HUES6 (cell line): Measurements from ENCODE around the gene PDGFB.

Experiments used
- H3K27ac ChIP-seq: 2 replicates; pipeline ENCODE4 v1.7.0; 2013; ENCODE audit warnings: low read depth, mild to moderate bottlenecking, low read length, inconsistent platforms
- H3K27me3 ChIP-seq: 2 replicates; pipeline ENCODE4 v1.6.1; 2013; ENCODE audit warnings: low read length; ENCODE audit not compliant: control insufficient read depth, insufficient read depth
- H3K36me3 ChIP-seq: 2 replicates; pipeline ENCODE4 v1.6.1; 2013; ENCODE audit warnings: low read length; ENCODE audit not compliant: control insufficient read depth, insufficient read depth
- H3K4me1 ChIP-seq: 2 replicates; pipeline ENCODE4 v1.6.1; 2013; ENCODE audit warnings: low read length; ENCODE audit not compliant: control insufficient read depth, insufficient read depth
- H3K4me3 ChIP-seq: 2 replicates; pipeline ENCODE4 v1.5.1; 2013; ENCODE audit warnings: low read depth, low read length
- H3K9ac ChIP-seq: one replicate; pipeline ENCODE4 v1.6.1; 2013; ENCODE audit warnings: mild to moderate bottlenecking, low read length
- H3K9me3 ChIP-seq: 2 replicates; pipeline ENCODE4 v1.6.1; 2013; ENCODE audit warnings: low read depth, low read length; ENCODE audit not compliant: control insufficient read depth, insufficient read depth

The PDGFB gene

GRCh38 chr22:39184586-39185577 lies 59.9 kb downstream of the PDGFB start:
- Histone ChIP-seq H3K9me3 (peaks cover 22% of the 10 kb centered on the region), H3K9ac (no peak overlapping the region), H3K27ac (no peak overlapping the region), H3K27me3 (no peaks in the 10 kb centered on the region), H3K4me3 (no peak overlapping the region), H3K36me3 (no peaks in the 10 kb centered on the region), H3K4me1 (peaks cover 17% of the 10 kb centered on the region)

GRCh38 chr22:39183991-39184585 lies 60.7 kb downstream of the PDGFB start:
- H3K27ac ChIP-seq = no peak overlapping the region
- no peak overlapping the region for H3K4me3 ChIP-seq
- no peak overlapping the region for H3K9ac ChIP-seq
- H3K9me3 ChIP-seq = peaks cover 22% of the 10 kb centered on the region
- H3K27me3 ChIP-seq = no peaks in the 10 kb centered on the region
- no peaks in the 10 kb centered on the region for H3K36me3 ChIP-seq
- H3K4me1 ChIP-seq = peaks cover 25% of the 10 kb centered on the region

DNA sequence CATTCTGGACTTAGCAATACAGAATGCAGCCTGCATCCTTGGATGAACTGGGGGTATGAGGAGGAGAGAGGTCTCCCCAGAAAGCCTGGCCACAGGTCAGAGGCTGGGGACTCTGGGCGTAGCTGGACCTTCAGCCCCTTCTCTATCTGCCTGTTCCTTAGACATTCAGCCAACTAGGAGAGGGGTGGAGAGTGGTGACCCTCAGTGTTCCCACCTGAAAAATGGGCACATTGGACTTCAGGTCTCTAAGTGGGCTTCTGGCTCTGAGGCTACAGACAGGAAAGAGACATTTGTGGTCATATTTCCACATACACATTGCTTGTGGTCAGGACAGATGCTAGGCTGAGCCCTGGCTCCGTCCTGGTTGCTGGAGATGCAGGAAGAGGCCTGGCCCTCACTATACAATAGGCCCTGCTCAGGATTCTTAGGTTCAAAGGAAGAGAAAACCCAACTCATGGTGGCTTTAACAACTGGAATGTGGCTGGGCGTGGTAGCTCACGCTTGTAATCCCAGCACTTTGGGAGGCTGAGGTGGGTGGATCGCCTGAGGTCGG lies 62.2 kb downstream of the PDGFB start:
- Histone ChIP-seq H3K9ac (no peak overlapping the region), H3K27me3 (no peaks in the 10 kb centered on the region), H3K36me3 (no peaks in the 10 kb centered on the region), H3K9me3 (peaks cover 22% of the 10 kb centered on the region), H3K4me1 (peaks cover 35% of the 10 kb centered on the region), H3K4me3 (no peak overlapping the region), H3K27ac (no peak overlapping the region)

GRCh38 chr22:39181778-39182177 lies 63.0 kb downstream of the PDGFB start:
- no peak overlapping the region for H3K27ac ChIP-seq
- H3K36me3 ChIP-seq = no peaks in the 10 kb centered on the region
- peaks cover 18% of the 10 kb centered on the region for H3K9me3 ChIP-seq
- no peak overlapping the region for H3K9ac ChIP-seq
- H3K27me3 ChIP-seq = no peaks in the 10 kb centered on the region
- H3K4me1 ChIP-seq = peaks cover 42% of the 10 kb centered on the region
- H3K4me3 ChIP-seq = no peak overlapping the region

GRCh38 chr22:39181356-39181755 lies 63.4 kb downstream of the PDGFB start:
- no peaks in the 10 kb centered on the region for H3K27me3 ChIP-seq

GRCh38 chr22:39179841-39180335 lies 64.9 kb downstream of the PDGFB start:
- Histone ChIP-seq H3K9me3 (peaks cover 13% of the 10 kb centered on the region; the same call in 1 of the 2 replicates), H3K27me3 (no peaks in the 10 kb centered on the region), H3K36me3 (no peaks in the 10 kb centered on the region), H3K9ac (no peak overlapping the region), H3K27ac (peak overlapping the region; percentile 43; the same call in 1 of the 2 replicates), H3K4me1 (peaks cover 58% of the 10 kb centered on the region), H3K4me3 (no peak overlapping the region)

More at GRCh38 chr22:39181356-39181755, 63.4 kb downstream of the PDGFB start:
- no peak overlapping the region for H3K4me3 ChIP-seq
- H3K27ac ChIP-seq = no peak overlapping the region
- H3K4me1 ChIP-seq = peaks cover 47% of the 10 kb centered on the region
- H3K9ac ChIP-seq = no peak overlapping the region
- no peaks in the 10 kb centered on the region for H3K36me3 ChIP-seq
- peaks cover 13% of the 10 kb centered on the region for H3K9me3 ChIP-seq

DNA sequence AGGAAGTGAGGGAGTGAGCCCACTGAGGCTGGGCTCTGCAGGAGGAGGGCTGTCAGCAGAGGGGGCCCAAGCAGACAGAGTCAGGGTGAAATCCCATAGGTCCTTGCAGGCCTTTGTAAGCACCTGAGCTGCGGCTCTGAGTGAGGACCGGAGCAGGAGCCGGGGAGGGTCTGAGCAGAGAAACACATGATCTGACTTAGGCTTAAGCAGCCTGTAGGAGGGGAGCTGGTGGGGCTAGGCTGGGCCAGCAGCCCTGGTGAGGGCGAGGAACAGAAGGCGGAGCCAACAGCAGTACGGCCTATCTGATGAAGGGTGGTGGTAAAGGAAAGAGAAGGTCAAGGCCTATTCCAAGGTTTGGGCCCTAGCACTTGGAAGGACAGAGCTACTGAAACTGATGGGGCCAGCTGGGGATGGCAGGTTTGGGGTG lies 65.4 kb downstream of the PDGFB start:
- no peak overlapping the region for H3K9ac ChIP-seq
- no peak overlapping the region for H3K27ac ChIP-seq
- no peaks in the 10 kb centered on the region for H3K27me3 ChIP-seq
- peaks cover 56% of the 10 kb centered on the region for H3K4me1 ChIP-seq
- no peaks in the 10 kb centered on the region for H3K36me3 ChIP-seq
- no peak overlapping the region for H3K4me3 ChIP-seq
- H3K9me3 ChIP-seq = peaks cover 13% of the 10 kb centered on the region; the same call in 1 of the 2 replicates

- H3K36me3 ChIP-seq = no peaks in the 10 kb centered on the region
- H3K9me3 ChIP-seq = peaks cover 13% of the 10 kb centered on the region; the same call in 1 of the 2 replicates
- H3K9ac ChIP-seq = no peak overlapping the region
- peaks cover 62% of the 10 kb centered on the region for H3K4me1 ChIP-seq
- H3K4me3 ChIP-seq = no peak overlapping the region
- no peak overlapping the region for H3K27ac ChIP-seq
- no peaks in the 10 kb centered on the region for H3K27me3 ChIP-seq
Measured at GRCh38 chr22:39178206-39179111, 66.3 kb downstream of the PDGFB start.

DNA sequence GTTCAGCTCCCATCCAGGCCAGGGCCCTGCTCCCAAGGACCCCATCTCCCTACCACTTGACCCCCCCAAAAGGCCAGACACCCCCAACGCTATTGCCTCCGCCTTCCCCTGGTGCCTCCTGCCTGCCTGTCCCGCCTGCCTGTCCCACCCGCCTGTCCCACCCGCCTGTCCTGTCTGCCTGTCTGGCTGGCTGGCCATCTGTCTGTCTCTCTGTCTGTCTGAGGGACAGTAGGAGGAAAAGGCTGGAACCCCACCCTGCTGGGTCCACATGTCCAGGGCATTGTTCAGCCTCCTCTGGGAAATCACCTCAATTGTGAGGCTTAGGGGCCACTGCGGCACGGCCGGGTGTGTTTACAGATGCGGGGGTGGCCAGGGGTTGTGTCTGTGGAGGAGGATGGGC lies 67.0 kb downstream of the PDGFB start:
- Histone ChIP-seq H3K4me3 (no peak overlapping the region), H3K9me3 (peaks cover 13% of the 10 kb centered on the region; the same call in 1 of the 2 replicates), H3K27me3 (no peaks in the 10 kb centered on the region), H3K9ac (peak overlapping the region; percentile 27), H3K27ac (no peak overlapping the region), H3K36me3 (no peaks in the 10 kb centered on the region), H3K4me1 (peaks cover 69% of the 10 kb centered on the region)

GRCh38 chr22:39177456-39177775 lies 67.4 kb downstream of the PDGFB start:
- no peaks in the 10 kb centered on the region for H3K27me3 ChIP-seq
- peaks cover 10% of the 10 kb centered on the region; the same call in 1 of the 2 replicates for H3K9me3 ChIP-seq
- H3K4me1 ChIP-seq = peaks cover 70% of the 10 kb centered on the region
- H3K27ac ChIP-seq = peak overlapping the region; percentile 95; the same call in 1 of the 2 replicates
- H3K4me3 ChIP-seq = no peak overlapping the region
- no peaks in the 10 kb centered on the region for H3K36me3 ChIP-seq
- peak overlapping the region; percentile 27 for H3K9ac ChIP-seq
